ENCODE measurements around the gene HM13.
"Not testable (repeated sequence)": the region's sequence is repeated elsewhere in the genome, so short reads cannot be mapped to it uniquely, and the experiment has no call there.

The HM13 gene

GRCh38 chr20:31568041-31568731 is 53.9 kb downstream of the HM13 start:
- DNase-seq = no peak

- DNase-seq = peak in 5 of 14 donors; percentile 4 to 19 (median 14)
These were observed 54.5 kb downstream of the HM13 start for GRCh38 chr20:31568773-31569162.

DNA sequence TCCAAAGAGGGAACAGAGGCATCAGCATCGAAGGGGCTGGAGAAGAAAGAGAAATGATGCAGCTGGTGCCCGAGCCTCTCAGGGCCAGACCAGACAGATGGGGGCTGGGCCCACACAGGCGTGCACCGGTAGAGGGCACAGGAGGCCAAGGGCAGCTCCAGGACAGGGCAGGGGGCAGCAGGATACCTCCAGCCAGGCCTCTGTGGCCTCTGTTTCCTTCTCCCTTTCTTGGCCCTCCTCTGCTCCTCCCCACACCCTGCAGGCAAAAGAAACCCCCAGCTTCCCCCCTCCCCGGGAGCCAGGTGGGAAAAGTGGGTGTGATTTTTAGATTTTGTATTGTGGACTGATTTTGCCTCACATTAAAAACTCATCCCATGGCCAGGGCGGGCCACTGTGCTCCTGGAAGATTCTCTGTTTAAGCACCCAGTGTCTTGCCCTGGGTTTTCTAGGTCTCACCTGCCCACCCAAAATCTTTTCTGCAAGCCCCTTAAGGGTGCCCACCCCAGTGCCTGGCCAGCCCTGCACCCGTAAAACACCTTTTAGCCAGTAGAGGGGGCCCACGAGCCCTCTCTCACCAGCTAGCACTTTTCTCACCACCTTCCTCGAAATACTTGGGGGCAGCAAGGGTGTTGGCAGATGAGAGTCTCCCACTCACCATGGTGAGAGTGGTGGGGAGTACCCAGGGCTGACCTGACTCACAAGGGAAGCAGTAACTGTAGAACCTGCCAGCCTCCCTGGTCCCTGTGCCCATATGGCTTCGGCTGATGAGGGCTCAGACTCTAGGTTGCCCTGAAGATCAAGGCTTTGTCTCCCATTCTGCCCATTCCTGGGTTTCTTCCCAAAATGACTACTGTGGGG is 55.1 kb downstream of the HM13 start:
- peak in 11 of 14 donors; percentile 17 to 72 (median 47) for DNase-seq

GRCh38 chr20:31570021-31570463 is 55.8 kb downstream of the HM13 start:
- DNase-seq = peak in 2 of 14 donors; percentile 29 to 52

- DNase-seq = peak in 12 of 14 donors; percentile 18 to 92 (median 78)
These were observed 56.7 kb downstream of the HM13 start for GRCh38 chr20:31570735-31571617.

DNA sequence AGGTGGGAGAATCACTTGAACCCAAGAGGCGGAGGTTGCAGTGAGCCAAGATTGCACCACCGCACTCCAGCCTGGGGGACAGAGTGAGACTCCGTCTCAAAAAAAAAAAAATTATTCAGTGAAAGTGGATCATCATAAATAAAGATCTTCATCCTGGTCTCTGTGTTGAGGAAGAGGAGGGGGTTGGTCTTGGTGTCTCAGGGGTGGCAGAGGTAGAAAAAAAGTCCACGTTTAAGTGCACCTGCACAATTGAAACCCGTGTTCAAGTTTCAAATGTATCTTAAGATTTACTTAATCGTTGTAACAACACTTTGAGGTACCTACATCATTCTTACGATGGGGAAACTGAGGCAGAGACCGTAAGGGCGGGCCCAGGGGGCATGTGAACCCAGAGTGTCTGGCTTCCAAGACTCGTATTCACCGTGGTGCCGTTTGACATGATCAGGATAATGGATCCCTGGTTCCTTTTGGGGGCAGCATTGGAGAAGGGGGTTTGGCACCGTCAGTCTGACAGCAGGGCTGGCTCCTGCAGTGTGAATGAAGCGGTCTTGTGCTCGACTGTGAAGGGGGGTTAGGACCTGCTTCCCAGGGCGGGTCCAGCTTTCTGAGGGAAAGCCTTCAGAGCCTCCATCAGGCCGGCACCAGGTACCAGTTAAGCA is 57.9 kb downstream of the HM13 start:
- DNase-seq = peak in 1 of 14 donors; percentile 68

DNA sequence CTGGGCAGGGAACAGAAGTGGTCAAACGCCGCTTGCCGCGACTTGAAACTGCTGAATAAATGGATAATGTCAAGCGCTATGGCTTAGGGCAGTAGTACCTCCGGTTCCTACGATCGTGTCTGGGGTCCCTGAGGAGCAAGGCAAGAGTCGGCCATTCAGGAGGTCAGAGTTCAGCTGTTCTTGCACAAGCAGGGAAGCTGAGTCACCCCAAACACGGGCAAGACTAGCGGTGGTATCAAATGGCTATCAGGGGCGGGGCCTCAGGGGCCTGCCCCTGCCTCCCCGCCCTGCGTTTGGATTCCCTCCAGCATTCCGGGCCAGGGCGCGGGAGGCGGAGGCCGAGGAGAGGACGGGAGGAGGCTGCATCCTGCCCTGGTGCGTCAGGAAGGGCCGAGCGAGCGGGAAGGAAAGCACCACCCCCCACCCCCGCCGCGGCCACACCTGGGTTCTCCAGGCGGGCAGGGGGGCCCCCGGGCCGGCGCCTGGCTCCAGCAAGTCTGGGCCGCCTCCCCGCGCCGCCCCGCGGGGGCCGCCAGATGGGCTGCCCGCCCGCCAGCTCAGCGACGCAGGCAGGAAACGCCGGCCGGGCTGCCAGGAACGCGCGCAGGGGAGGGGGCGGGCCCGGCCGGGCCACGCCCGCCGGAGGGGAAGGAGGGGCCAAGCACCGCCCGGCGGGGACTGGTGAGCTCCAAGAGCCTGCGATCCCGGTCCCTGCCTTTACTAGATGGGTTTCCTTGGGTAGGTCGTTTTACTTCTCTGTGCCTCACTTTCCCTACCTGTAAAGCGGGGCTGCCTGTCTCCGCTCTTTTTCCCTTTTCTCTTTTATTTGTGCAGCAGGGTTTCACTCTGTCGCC is 58.7 kb downstream of the HM13 start:
- DNase-seq = peak; percentile 65 to 93 (median 84)

GRCh38 chr20:31573555-31574321 is 59.5 kb downstream of the HM13 start:
- DNase-seq = no peak

- not testable (repeated sequence) for DNase-seq
These were observed 60.7 kb downstream of the HM13 start for GRCh38 chr20:31574986-31575385.

GRCh38 chr20:31576751-31577150 is 62.5 kb downstream of the HM13 start:
- no peak for DNase-seq

DNA sequence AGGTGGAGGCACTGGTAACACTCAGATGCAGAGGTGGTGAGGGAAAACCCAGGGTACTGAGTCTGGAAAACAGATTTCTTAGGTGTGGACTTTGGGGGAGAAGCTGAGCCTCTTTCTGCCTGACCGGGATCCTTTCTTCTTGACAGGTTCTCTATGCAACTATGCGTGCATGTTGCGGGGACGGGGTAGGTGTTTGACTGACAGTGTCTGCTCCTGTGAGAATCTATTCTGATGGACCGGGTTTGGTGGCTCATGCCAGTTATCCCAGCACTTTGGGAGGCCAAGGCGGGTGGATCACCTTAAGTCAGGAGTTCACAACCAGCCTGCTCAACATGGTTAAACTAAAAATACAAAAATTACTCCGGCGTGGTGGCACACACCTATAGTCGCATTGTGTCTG is 63.0 kb downstream of the HM13 start:
- DNase-seq = no peak

GRCh38 chr20:31578448-31579138 is 64.4 kb downstream of the HM13 start:
- DNase-seq = no peak

- no peak for DNase-seq
These were observed 65.0 kb downstream of the HM13 start for GRCh38 chr20:31579245-31579644.

- DNase-seq = not testable (repeated sequence)
These were observed 65.9 kb downstream of the HM13 start for GRCh38 chr20:31579941-31580651.

DNA sequence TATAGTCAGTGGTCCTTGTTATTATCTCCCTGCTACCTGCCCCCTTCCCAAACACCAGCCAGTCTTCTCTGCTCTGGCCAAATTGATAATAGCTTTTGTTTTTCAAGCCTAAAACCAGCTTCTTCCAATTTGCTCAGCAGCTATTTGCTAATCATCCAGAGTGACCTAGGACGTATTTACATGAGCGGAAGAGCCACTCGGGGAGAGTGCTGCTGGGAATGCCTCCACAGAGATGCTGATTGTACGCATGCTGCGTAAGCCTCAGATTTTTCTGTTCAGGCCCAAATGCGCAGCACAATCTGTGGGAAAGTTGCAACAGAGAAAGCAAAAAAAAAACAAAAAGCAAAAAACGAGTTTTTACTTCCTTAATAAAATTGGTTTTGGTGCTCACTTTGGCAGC is 66.5 kb downstream of the HM13 start:
- DNase-seq = no peak

DNA sequence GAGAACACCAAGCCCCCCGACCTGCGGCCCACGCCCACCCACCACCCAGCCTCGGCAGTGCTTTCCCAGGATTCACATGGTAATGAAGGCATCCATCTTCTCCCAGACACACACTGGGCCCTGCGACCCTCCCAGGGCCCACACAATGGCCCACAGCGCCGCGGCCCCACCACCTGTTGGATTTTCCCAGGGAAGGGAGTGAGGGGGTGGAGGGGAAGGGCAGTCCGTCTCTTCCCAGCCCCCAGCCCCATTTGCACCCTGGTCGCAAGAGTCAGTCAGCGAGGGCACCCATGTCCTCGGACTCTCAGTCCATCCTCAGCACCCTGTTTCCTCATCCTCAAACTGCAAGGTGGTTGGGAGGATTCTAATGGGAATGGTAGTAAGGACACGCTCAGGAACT is 67.1 kb downstream of the HM13 start:
- no peak for DNase-seq

DNA sequence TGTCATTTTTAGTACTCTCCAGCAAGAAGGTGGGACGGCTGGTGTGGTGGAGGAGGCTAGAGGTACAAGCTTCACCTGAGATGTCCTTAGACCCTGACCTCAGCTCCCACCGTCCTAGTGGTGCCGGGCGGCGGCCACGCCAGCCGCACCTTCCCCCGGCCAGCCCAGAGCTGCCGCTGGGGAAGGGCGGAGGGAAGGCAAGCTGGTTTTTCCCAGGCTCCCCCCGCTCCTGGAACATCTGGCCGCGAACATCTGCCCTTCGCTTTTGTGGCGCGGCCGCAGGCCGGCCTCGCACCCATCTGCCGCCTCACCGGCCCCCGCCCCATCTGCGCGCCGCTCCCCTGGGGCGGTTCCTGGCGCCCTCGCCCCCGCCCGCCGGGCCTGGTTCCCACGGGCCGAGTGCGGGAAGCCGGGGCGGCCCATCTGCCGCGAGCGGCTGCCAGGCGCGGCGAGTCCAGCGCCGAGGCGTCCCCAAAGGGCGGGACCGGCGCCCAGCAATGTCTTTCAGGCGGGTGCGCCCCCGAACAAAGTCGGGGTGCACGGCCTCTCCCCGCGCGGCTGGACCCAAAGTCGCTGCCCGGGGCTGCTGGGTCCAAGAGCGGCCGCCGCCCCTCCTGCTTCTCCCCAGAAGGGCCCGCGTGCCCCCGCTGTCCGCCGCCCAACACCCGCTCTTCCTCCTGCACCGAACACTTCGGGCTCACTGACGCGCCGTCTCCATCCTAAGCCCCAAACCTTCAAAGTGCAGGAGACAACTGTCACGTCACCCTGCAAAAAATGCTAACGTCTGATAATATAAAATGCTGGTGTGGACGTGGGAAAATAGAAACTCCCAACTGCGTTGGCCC is 73.5 kb downstream of the HM13 start:
- peak in 3 of 14 donors; percentile 25 to 37 (median 34) for DNase-seq

DNA sequence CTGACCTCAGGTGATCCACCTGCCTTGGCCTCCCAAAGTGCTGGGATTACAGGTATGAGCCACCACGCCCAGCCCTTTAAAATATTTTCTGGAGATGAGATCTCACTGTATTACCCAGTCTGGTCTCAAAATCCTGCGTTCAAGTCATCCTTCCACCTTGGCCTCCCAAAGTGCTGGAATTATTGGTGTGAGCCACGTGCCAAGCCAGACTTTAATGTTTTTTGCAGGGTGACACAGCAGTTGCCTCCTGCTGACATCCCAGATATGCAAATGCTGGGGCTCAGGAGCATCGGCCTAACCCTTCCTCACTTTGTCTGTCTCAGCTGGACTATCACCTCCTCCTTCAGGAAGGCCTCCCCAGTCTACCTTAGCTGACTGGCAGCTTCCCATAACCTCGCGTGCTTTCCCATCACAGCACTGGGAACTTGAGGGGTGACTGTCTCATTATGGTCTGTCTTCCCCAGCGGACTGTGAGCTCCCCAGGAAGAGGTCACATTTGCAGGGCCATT is 76.5 kb downstream of the HM13 start:
- DNase-seq = peak in 1 of 14 donors; percentile 13

Measured in C1 segment of cervical spinal cord (tissue), 14 donors.